ENCODE data around the gene MPZL3.

MPZL3 gene, protein sequence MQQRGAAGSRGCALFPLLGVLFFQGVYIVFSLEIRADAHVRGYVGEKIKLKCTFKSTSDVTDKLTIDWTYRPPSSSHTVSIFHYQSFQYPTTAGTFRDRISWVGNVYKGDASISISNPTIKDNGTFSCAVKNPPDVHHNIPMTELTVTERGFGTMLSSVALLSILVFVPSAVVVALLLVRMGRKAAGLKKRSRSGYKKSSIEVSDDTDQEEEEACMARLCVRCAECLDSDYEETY

GRCh38 chr11:118251858-118252652 is at the start of gene MPZL3:
MPZL3 (minus strand) TSS chr11:118252365; CDS start chr11:118252294, 71 bp downstream.
- FAIRE-seq: no peak

DNA sequence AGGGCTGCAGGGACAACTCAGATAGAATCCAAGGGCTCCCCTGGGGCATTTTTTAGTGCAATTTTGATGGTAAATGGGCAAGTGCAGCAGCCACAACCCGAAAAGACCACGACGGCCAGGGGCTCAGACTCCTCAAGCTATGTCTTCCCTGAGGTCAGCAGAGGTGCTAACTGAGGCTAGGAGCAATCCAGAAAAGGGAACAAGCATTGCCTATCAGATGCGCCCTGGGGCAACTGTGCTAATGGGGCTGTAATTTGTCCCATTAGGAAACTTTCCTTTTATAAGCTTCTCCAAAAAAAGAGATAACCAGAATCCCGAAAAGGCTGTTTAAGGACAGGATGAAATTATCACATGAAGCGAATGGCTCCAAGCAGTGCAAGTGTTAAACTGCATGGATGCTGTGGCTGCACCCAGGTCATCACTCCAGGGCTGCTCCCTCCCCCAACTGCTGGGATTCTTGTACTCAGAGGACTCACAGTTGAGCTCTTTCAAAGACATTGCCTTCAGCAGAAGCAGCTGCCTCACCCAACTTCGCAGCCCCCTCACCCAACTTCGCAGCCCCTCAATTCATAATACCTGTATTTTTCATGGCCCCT is 49.5 kb upstream of the MPZL3 start:
- no peak for FAIRE-seq

DNA sequence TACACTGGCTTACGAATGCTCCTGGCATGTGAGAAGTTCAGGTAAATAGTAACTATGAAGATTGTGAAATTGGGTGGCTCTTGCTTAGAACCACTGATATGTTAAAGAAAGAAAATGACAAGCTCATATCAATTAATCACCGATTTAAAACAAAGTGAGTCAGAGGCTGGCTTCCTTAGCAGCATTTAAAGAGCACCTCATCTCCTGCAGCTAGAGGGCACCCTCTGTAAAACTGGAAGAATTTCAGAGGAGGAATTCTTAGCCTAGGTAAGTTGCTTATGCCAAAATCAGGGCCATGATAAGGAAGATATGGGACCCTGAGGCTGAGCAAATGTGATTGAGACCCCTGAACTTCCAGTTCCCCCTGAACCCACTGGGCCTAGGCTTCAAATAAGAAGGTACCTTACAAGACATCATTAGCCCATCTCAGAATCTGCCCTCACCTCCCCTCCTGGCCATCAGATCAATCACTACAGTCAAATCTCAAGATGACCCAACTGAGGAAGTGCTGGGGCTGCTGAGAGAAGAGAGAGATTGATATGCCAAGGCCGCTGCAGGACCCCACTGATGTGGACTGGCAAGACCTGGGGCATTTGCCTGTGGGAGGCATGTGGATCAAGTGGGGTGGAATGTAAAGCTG is 43.8 kb upstream of the MPZL3 start:
- FAIRE-seq: no peak

- FAIRE-seq: no peak
Measured at GRCh38 chr11:118295199-118295598, 43.0 kb upstream of the MPZL3 start.

GRCh38 chr11:118294053-118294452 is 41.9 kb upstream of the MPZL3 start:
- no peak for FAIRE-seq

- no peak for FAIRE-seq
Measured at GRCh38 chr11:118291477-118292135, 39.4 kb upstream of the MPZL3 start.

- FAIRE-seq: no peak
Measured at GRCh38 chr11:118290923-118291322, 38.8 kb upstream of the MPZL3 start.

GRCh38 chr11:118289401-118289800 is 37.2 kb upstream of the MPZL3 start:
- FAIRE-seq: no peak

DNA sequence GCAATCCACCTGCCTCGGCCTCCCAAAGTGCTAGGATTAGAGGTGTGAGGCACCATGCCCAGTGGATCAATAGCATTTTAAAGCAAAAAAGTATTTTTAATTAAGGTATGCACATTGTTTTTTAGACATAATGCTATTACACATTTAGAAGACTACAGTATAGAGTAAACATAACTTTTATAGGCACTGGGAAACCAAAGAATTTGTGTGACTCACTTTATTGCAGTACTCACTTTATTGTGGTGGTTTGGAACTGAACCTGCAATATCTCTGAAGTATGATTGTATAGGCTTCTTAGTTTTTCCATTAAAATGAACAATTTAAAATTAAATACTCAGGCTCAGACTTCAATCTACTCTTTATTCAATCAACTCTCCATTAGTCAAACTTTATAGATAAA is 34.8 kb upstream of the MPZL3 start:
- FAIRE-seq: no peak

GRCh38 chr11:118286545-118286944 is 34.4 kb upstream of the MPZL3 start:
- no peak for FAIRE-seq

DNA sequence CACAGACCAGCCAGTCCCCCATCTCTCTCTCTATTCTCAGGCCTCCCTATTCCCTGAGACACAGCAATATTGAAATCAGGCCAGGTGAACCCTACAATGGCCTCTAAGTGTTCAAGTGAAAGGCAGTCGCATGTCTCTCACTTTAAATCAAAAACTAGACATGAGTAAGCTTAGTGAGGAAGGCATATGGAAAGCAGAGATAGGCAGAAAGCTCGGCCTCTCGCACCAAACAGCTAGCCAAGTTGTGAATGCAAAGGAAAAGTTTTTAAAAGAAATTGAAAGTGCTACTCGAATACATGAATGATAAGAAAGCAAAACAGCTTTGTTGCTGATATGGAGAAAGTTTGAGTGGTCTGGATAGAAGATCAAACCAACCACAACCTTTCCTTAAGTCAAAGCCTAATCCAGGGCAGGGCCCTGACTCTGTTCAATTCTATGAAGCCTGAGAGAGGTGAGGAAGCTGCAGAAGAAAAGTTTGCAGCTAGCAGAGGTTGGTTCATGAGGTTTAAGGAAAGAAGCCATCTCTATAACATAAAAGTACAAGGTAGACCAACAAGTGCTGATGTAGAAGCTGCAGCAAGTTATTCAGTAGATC is 31.7 kb upstream of the MPZL3 start:
- no peak for FAIRE-seq

DNA sequence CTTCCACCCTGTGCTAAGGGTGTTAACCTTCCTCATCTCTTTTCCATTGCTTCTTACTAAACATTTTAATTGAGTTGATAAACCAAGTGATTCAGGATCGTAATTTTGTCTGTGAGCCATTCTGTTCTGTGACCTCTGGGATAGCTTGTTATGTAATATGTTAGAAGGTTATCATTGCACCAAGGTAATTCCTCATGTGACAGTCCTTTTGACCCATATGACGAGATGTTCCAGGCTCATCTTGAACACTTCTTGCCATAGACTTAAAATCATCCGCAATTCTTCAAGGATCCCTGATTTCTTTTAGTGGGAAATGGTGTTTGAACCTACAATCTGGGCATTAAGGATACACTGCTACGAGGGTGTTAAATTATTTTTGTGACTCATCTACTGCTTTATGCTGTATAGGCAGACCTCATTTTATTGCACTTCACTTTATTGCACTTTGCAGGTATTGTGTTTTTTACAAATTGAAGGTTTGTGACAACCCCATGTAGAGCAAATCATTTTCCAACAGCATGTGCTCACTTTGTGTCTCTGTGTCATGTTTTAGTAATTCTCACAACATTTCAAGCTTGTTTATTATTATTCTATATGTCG is 31.0 kb upstream of the MPZL3 start:
- FAIRE-seq: no peak

DNA sequence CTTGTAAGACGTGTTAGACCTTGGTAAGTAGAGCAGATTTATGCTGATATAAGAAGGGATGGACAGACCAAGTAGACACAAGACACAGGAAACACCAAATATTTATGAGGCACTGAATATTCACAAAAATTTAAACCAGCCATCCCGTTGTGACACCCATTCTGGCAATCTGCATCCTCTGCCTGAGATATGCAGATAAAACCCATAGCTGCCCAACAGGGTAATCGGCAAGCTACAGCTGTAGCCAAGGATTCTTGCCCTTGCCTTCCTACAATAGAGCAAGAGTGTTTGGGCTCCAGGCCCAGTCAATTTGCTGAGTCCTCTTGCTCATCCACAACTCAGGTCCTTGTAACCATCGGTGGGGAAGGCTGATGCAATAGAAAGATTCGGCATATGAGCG is 30.4 kb upstream of the MPZL3 start:
- FAIRE-seq: no peak

DNA sequence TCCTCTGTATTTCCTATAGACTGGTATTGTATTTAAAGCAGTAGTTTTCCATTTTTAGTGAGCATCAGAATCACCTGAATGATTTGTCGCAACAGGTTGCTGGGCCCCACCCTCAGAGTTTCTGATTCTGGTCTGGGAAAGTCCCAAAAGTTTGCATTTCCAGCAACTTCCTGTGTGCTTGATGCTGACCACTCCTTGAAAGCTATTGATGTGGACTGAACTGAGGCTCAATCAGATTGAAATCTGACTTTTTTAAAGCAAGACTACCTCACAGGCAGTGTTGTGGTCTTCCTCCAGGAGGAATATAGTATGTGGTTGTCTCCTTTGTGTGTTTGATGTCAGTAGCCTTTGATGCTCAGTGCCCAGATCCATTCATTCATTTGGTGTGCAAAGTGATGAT is 29.1 kb upstream of the MPZL3 start:
- FAIRE-seq: no peak

DNA sequence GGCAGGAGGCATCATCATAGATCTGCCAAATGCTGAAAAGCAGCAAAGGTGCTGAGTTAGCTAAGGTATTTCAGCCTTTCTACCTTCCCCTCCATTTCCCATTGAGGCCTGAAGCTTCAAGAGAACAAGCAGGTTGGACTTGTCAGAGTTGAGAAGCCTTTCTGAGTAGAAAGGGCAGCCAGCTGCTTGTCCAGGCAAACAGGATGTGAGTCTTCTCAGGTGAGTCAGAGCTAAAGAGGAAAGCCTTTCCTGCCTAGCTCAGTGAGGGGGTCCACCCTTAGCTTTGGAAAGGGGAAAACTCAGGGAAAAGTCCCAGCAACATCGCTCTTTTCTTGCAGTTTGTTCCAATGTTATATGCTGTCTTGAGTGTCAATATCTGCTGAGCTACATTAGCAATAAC is 25.1 kb upstream of the MPZL3 start:
- no peak for FAIRE-seq

GRCh38 chr11:118276422-118276821 is 24.3 kb upstream of the MPZL3 start:
- FAIRE-seq: no peak

- no peak for FAIRE-seq
Measured at GRCh38 chr11:118275176-118275575, 23.0 kb upstream of the MPZL3 start.

DNA sequence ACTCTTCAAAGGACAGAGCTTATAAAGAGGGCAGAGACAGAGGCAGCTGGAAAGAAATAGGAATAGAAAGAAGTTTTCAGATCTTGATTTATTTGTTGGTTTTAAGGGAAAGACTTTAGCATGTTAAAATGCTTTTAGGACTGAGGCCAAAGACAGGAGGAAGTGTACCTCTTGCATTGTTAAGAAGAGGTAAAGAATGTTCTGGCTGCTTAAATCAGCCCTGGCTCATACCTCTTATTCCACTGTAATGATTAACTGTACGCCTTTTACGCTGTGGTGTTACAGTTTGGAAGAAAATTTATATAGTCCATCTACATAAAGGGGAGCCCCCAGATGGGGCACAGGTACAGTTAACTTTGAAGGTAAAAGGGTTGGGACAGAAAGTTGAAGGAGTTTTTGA is 22.0 kb upstream of the MPZL3 start:
- no peak for FAIRE-seq

DNA sequence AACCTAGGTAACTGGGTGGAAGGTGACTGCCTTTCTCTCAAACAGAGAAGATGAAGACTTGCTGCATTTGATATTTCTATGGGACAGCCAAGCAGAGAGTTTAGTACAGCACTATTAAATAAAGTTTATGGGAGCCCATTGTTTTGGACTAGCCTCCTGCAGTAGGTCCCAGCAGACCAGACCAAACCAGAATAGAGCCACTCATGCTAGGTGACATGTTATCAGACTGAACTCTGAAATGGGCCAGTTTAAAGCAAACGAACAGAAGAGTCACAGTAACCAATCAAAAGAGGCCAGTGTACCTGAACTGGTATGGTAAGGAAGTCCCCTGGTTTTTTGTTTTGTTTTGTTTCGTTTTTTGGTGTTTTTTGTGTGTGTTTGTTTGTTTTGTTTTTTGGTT is 19.8 kb upstream of the MPZL3 start:
- no peak for FAIRE-seq

GRCh38 chr11:118267486-118267885 is 15.3 kb upstream of the MPZL3 start:
- no peak for FAIRE-seq

DNA sequence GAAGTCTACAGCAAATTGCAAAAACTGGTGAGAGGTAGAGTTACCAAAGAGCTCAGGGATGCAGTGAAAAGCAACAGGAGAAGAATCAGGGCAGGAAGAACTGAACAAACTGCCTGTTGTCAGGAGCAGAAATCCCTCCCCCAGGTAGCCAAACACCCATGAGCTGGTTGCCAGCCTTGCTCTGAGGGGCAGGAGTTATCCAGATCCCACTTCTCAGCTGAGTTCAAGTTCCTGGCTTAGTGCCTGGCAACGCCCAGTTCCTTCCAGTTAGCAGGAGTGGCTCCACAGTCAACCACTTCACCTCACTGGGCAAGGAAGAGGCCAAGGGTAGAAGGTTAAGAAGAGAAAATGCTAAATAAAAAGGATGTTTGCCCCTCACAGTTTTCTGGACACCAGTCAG is 13.8 kb upstream of the MPZL3 start:
- FAIRE-seq: no peak
